ENCODE data around the gene SORD.
A peak's percentile ranks its signal among the peaks of the same experiment; 100 is the strongest.

SORD gene

DNA sequence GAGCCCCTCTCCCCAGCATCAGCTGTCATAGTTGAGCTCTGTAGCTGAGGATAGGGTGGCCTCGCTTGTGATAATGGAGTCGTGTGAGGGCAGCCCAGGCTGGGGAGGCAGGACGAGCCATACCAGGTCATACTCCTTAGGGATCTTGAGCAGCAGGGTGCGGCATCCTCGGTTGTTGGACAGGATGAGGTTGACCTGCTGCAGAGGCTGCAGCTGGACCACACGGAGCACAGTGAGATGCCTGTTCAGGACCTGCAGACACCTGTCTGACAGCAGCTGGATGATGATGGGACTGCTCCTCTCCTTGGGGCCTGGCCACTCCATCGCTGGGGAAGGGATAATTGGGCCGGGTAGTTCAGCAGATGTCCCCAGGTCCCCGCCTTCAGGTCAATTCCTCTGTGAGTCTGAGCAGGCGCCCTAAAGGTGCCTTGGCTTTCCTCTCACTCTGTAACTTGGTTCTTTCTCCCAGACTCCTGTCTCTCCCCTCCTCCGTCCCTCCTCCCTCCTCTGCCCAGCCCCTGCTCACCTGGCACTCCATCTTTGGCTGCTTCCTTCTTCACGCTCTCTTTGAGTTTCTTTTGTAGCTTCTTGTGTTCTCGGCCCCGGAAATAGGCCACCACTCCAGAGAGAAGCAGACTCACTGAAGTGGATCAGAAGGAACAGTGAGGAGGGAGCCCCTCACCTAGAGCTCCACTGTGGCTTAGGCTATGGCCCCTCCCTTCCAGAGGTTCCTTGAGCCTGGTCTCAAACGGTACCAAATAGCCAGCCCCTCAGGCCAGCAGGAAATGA lies 83.2 kb downstream of the SORD start:
- in situ Hi-C loops (cut with MboI; ENCODE audit: low sequenced_read_pairs, unreplicated experiment), result loop anchor here (25.0 kb wide), 1 partner anchor 144 kb away; the partner anchor contains the start of gene TERB2
- DNase-seq (ENCODE audit: low spot score), result no peak

DNA sequence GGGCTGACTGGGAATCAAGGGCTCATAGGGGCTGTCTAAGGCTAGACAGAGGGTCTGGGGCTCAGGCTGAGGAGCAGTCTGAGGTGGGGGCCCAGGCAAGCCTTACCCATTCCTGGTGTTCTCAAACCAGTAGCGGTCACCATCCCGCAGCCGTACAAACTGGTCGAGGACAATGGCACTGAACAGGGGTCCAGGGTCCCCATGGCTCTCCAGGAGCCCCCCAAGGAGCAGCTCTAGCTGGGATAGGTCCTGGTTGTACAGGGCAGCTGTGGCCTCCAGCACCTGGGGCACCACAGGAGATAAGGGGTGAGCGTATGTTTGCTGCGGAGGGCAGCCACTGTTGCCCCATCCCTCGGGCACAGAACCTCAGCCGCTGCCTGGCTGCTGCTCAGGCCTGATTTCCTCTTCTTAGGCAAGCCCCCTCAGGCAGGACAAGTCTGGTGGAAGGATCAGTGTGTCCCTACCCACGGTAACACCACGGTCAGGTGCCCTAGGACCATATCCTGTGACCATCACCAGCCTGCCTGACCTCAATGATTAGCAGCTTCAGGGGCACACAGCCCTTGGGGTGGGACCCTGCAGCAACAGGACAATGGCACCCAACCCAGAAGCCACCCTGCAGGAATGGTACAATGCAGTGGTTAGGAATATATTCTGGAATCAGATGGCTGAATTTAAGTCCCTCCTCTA lies 85.1 kb downstream of the SORD start:
- in situ Hi-C loops (cut with MboI; ENCODE audit: low sequenced_read_pairs, unreplicated experiment), result loop anchor here (25.0 kb wide), 1 partner anchor 146 kb away; the partner anchor contains the start of gene TERB2
- TF ChIP-seq, protein P1, sequence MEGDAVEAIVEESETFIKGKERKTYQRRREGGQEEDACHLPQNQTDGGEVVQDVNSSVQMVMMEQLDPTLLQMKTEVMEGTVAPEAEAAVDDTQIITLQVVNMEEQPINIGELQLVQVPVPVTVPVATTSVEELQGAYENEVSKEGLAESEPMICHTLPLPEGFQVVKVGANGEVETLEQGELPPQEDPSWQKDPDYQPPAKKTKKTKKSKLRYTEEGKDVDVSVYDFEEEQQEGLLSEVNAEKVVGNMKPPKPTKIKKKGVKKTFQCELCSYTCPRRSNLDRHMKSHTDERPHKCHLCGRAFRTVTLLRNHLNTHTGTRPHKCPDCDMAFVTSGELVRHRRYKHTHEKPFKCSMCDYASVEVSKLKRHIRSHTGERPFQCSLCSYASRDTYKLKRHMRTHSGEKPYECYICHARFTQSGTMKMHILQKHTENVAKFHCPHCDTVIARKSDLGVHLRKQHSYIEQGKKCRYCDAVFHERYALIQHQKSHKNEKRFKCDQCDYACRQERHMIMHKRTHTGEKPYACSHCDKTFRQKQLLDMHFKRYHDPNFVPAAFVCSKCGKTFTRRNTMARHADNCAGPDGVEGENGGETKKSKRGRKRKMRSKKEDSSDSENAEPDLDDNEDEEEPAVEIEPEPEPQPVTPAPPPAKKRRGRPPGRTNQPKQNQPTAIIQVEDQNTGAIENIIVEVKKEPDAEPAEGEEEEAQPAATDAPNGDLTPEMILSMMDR (IDR thresholded peaks at IDR 0.05; ENCODE audit: borderline replicate concordance, control extremely low read depth, extremely low read depth, insufficient read depth, missing control alignments), result no peak
- DNase-seq (ENCODE audit: low spot score), result peak; percentile 16

More for the DNA sequence above, 83.2 kb downstream of the SORD start:
- TF ChIP-seq, protein P1 (IDR thresholded peaks at IDR 0.05; ENCODE audit: borderline replicate concordance, control extremely low read depth, extremely low read depth, insufficient read depth, missing control alignments), result no peak

DNA sequence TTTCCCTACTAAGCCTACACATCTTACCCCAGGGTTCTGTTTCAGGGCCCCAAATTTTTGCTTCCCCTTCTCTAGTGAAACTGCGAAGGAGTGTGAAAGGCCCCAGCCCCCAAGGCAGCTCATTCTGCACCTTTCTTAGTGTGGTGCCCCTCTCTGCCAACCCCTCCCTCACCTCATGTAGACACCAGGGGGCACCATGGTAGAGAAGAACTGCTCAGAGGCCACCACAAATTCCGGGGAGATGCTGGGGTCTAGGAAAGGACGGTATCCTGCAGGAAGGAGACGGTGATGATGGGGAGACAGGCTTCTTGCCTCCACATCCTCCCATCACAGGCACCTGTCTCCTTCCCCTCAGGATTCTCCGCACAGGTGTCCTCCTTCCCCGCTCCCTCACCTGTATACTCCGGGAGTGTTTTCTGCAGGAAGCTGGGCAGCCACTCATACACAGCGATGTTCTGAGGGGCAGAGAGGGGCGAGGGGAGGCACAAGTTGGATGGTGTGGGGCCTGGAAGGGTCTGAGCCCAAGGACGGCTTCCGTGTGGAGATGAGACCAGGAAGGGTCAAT lies 87.3 kb downstream of the SORD start:
- TF ChIP-seq, protein P1 (IDR thresholded peaks at IDR 0.05; ENCODE audit: borderline replicate concordance, control extremely low read depth, extremely low read depth, insufficient read depth, missing control alignments), result no peak
- in situ Hi-C loops (cut with MboI; ENCODE audit: low sequenced_read_pairs, unreplicated experiment), result loop anchor here (25.0 kb wide), 1 partner anchor 148 kb away; the partner anchor contains the start of gene TERB2
- DNase-seq (ENCODE audit: low spot score), result no peak

DNA sequence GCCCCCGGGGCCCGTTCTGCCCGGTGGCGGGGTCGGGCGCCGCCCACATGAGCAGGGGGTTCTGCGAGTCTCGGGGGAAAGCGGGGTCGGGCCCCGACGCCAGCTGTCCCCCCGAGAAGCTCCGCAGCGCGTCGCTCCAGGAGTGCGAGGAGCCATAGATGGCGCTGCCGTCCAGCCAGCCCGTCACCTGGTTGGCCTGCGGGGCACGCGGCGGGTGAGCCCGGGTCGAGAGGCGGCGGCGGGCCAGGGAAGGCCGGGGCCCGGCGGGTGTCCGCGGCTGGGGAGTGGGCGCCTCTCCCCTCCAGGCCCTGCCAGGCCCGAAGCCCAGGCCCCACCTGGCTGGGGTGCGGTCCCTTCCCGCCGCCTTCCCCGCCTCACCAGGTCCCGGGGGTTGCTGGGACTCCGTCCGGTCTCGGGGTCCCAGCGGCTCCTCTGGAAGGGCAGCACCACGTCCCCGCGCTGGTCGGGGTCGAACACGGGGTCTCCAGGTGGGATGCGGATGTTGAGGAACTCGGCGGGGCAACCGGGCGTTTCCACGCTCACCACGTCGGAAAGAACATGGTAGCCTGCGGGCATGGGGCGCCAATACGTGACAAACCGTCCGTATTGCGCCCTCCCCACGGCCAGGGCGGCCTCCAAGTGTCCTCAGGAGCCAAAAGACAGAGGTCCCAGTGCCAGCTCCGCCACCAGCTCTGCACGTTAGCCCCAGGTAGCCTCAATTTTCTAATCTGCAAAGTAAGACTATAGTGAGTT lies 88.6 kb downstream of the SORD start:
- TF ChIP-seq, protein P1 (IDR thresholded peaks at IDR 0.05; ENCODE audit: borderline replicate concordance, control extremely low read depth, extremely low read depth, insufficient read depth, missing control alignments), result no peak
- in situ Hi-C loops (cut with MboI; ENCODE audit: low sequenced_read_pairs, unreplicated experiment), result loop anchor here (25.0 kb wide), 1 partner anchor 149 kb away; the partner anchor contains the start of gene TERB2
- no peak for DNase-seq (ENCODE audit: low spot score)

DNA sequence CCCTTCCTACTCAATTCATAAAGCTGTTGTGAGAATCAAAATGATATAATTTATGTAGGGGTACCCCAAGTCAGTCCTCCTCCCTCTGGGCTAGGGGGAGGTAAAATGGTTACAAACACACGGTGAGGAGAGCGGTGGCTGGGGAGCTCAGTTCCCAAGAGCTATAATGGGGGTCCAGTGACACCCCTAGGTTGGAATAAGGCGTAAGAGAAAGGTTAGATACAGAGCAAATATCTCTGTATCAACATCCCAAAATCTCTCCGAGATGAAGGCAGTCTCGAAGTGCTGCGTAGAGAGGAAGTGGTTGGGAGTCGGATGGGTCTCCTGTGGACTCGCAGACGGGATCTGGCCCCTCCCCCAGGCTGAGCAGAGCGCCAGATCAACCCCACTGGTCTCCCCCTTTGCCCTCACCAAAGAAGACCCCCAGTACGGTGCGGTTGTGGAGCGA lies 89.2 kb downstream of the SORD start:
- TF ChIP-seq, protein P1 (IDR thresholded peaks at IDR 0.05; ENCODE audit: borderline replicate concordance, control extremely low read depth, extremely low read depth, insufficient read depth, missing control alignments), result no peak
- DNase-seq (ENCODE audit: low spot score), result no peak
- in situ Hi-C loops (cut with MboI; ENCODE audit: low sequenced_read_pairs, unreplicated experiment), result loop anchor here (25.0 kb wide), 1 partner anchor 150 kb away; the partner anchor contains the start of gene TERB2

Measured in GM13976 (cell line).